Activated naive CD4-positive, alpha-beta T cell treated with anti-CD3 and anti-CD28 coated beads, Interleukin-2, amount 50 U/mL, for 24 hours (primary cell): ENCODE data around the gene RIPOR3.
"Not testable (repeated sequence)": the region's sequence is repeated elsewhere in the genome, so short reads cannot be mapped to it uniquely, and the experiment has no call there.

Experiments used
- H3K27ac Mint-ChIP-seq: one replicate; pipeline ENCODE4 v1.8.0; 2021; ENCODE audit warnings: mild to moderate bottlenecking, mixed read lengths
- H3K27me3 Mint-ChIP-seq: one replicate; pipeline ENCODE4 v1.8.0; 2021; ENCODE audit warnings: mixed read lengths
- H3K36me3 Mint-ChIP-seq: one replicate; pipeline ENCODE4 v1.8.0; 2021; ENCODE audit warnings: mixed read lengths
- H3K4me1 Mint-ChIP-seq: one replicate; pipeline ENCODE4 v1.8.0; 2021; ENCODE audit warnings: mixed read lengths
- H3K4me3 Mint-ChIP-seq: one replicate; pipeline ENCODE4 v1.8.0; 2021; ENCODE audit warnings: mild to moderate bottlenecking, mixed read lengths
- H3K9me3 Mint-ChIP-seq: one replicate; pipeline ENCODE4 v1.8.0; 2021; ENCODE audit warnings: mixed read lengths

RIPOR3 gene

DNA sequence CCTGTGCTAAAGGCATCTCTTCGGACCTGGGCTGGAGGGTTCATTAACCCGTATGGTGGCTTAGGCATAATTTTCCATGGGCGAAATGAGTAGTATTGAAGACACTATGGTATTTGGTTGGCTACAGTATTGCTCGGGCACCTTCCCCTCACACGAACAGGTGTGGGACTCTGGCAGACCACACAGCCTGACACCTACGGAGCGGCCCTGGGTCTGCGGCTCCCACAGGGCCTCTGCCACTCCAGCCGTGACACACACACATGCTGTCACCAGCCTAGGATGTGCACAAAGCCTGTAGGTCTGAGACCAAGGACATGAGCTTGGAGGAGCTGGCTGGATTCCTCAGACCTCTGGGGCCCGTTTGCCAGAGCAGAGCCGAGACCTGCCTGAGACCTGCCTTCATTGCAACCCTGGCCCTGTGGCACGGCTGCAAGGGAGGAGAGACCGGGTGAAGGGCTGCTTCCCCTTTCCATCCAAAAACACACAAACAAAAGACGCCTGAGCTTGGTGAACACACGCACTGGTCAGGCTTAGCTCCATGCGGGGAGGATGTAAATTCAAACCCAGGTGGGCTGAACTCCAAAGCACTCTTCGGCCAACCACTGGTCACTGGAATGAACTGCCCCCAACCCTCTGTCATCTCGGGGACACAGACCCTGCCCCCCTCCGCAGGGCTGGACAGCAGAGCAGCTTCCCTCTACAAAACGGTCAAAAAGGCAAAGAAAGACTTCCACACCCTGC lies 51.2 kb downstream of the RIPOR3 start:
- not testable (repeated sequence) for H3K4me3 Mint-ChIP-seq, H3K36me3 Mint-ChIP-seq, H3K4me1 Mint-ChIP-seq, H3K9me3 Mint-ChIP-seq, H3K27me3 Mint-ChIP-seq, H3K27ac Mint-ChIP-seq

DNA sequence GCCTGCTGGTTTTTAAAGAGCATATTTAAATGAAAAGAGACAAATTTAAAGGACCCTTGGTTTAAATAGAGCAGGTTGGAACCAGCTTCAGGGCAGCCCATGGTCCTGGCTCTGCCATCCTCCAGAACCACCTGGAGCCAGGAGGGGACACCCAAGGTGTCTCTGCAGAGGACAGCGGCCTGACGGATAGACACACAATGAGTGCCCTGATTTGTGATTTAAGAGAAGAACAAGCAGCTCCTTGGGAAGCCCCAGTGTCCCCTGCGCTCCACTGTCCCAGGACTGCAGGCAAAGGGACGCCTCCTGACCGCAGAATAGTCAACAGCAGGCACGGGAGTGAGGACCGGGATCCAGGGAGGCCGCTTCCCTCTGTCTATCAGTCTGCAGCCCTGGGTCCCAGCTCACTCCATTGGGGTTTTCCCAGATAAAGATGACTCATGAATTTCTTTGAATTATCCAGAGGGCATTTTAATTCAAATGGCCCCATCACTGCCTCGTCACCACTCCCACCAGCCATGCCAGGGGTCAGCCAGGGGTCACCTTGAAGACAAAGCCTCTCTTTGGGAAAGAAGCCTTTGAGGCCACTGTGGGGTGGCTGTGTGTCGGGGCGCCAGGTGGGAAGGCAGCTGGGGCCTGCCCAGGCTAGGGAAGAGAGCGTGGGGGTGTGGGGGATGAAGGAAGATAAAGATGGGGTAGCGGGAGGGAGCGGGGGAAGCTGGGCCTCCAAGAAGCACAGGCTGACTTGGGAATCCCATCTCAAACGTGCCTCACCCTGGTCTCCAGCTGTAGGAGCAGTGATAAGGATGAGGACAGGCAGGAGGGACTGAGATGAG lies 53.1 kb downstream of the RIPOR3 start:
- H3K4me3 Mint-ChIP-seq, H3K27me3 Mint-ChIP-seq, H3K36me3 Mint-ChIP-seq, H3K4me1 Mint-ChIP-seq, H3K9me3 Mint-ChIP-seq, H3K27ac Mint-ChIP-seq: not testable (repeated sequence)

DNA sequence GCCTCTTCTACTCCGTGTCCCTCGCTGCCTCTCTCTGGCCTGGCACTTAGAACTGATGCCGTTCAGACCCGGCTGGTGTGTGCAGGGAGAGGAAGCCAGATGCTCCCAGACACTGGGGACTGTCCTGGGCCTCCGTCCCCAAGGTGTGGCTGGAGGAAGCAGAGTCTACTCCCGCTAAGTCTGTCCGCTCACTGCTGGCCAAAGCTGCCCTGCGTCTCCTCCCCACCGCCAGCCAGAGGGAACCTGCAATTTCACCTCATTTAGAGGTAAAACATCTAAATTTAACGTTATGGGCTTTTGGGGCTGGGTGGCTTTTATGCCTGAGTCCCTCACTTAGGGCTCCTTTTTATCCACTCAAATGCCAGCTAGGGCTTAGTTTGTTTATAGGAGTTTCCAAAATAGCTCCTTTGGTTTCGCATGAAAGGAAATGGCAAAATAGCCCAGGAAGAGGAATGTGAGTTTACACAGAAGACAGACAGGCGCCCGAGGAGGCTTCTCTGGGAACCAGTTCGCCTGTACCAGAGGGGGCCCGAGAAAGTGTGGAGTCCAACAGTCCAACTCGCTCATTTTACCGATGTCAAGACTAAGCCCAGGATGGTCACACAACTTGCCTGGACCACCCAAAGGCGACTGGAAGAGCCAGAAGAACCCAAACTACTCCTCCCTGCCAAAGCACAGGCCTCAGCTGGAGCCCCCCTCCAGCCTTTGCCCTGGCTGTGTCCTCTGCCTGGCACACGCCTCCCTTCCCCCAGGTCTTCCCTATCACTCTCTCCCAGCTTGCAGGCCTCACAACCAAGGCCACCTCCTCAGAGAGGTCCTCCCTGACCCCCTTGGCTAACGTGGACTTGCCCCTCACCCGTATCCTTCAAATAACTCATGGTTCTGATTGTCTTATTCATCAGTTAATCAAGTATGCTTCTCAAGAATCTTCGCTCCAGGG lies 54.5 kb downstream of the RIPOR3 start:
- Mint-ChIP-seq H3K9me3 (no peaks in the 10 kb centered on the region), H3K36me3 (no peaks in the 10 kb centered on the region), H3K27me3 (no peaks in the 10 kb centered on the region), H3K4me1 (no peaks in the 10 kb centered on the region), H3K27ac (no peak overlapping the region), H3K4me3 (no peak overlapping the region)

GRCh38 chr20:50635676-50636600 lies 55.4 kb downstream of the RIPOR3 start:
- H3K27ac Mint-ChIP-seq, result no peak overlapping the region
- no peak overlapping the region for H3K4me3 Mint-ChIP-seq
- H3K27me3 Mint-ChIP-seq, result no peaks in the 10 kb centered on the region
- H3K36me3 Mint-ChIP-seq, result no peaks in the 10 kb centered on the region
- H3K9me3 Mint-ChIP-seq, result no peaks in the 10 kb centered on the region
- H3K4me1 Mint-ChIP-seq, result no peaks in the 10 kb centered on the region

DNA sequence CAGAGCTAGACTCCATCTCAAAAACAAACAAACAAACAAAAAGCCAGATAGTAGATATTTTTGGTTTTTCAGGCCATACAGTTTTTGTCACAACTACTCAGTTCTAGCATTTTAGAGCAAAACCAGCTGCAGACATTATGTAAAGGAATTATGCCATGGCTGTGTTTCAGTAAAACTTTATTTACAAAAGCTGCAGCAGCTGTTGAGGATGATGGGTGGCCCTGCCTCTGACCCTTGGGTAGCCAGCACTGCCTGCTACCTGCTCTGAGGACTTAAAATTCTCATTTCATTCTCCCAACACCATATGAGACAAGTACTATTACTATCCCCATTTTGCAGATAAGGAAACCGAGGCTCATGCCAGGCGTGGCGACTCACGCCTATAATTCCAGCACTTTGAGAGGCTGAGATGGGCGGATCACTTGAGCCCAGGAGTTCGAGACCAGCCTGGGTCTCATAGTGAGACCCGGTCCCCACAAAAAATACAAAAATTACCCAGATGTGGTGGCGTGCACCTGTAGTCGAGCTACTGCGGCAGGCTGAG lies 56.3 kb downstream of the RIPOR3 start:
- Mint-ChIP-seq H3K36me3 (no peaks in the 10 kb centered on the region), H3K4me1 (no peaks in the 10 kb centered on the region), H3K9me3 (no peaks in the 10 kb centered on the region), H3K27ac (no peak overlapping the region), H3K27me3 (no peaks in the 10 kb centered on the region), H3K4me3 (no peak overlapping the region)

DNA sequence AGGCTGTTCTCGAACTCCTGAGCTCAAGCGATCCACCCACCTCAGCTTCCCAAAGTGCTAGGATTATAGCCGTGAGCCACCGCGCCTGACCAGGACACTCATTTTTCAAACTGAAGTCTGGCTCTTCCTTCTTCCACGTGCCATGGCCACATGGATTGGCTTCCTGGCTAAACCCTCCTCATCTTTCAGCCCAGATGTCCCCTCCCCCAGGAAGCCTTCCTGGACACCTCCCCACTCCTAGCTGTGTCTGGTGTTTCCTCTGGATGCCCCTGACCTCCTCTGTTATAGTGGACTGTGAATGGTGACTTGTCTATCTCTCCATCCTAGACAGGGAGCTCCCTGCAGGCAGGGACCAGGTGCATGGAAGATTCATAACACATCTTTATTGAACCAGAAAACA lies 57.2 kb downstream of the RIPOR3 start:
- Mint-ChIP-seq H3K4me1 (no peaks in the 10 kb centered on the region), H3K27me3 (no peaks in the 10 kb centered on the region), H3K4me3 (no peak overlapping the region), H3K36me3 (no peaks in the 10 kb centered on the region), H3K27ac (no peak overlapping the region), H3K9me3 (no peaks in the 10 kb centered on the region)

- no peaks in the 10 kb centered on the region for H3K9me3 Mint-ChIP-seq
- H3K36me3 Mint-ChIP-seq, result no peaks in the 10 kb centered on the region
- H3K4me3 Mint-ChIP-seq, result no peak overlapping the region
- no peaks in the 10 kb centered on the region for H3K27me3 Mint-ChIP-seq
- H3K4me1 Mint-ChIP-seq, result no peaks in the 10 kb centered on the region
- no peak overlapping the region for H3K27ac Mint-ChIP-seq
Observed at GRCh38 chr20:50633361-50633760, 58.0 kb downstream of the RIPOR3 start.

GRCh38 chr20:50632701-50633100 lies 58.6 kb downstream of the RIPOR3 start:
- Mint-ChIP-seq H3K27me3 (no peaks in the 10 kb centered on the region), H3K36me3 (no peaks in the 10 kb centered on the region), H3K9me3 (no peaks in the 10 kb centered on the region)

GRCh38 chr20:50632236-50632635 lies 59.1 kb downstream of the RIPOR3 start:
- Mint-ChIP-seq H3K27ac (no peak overlapping the region), H3K27me3 (no peaks in the 10 kb centered on the region), H3K36me3 (no peaks in the 10 kb centered on the region), H3K4me3 (no peak overlapping the region), H3K4me1 (no peaks in the 10 kb centered on the region), H3K9me3 (no peaks in the 10 kb centered on the region)

More at GRCh38 chr20:50632701-50633100, 58.6 kb downstream of the RIPOR3 start:
- H3K27ac Mint-ChIP-seq, result no peak overlapping the region
- H3K4me1 Mint-ChIP-seq, result no peaks in the 10 kb centered on the region
- no peak overlapping the region for H3K4me3 Mint-ChIP-seq

DNA sequence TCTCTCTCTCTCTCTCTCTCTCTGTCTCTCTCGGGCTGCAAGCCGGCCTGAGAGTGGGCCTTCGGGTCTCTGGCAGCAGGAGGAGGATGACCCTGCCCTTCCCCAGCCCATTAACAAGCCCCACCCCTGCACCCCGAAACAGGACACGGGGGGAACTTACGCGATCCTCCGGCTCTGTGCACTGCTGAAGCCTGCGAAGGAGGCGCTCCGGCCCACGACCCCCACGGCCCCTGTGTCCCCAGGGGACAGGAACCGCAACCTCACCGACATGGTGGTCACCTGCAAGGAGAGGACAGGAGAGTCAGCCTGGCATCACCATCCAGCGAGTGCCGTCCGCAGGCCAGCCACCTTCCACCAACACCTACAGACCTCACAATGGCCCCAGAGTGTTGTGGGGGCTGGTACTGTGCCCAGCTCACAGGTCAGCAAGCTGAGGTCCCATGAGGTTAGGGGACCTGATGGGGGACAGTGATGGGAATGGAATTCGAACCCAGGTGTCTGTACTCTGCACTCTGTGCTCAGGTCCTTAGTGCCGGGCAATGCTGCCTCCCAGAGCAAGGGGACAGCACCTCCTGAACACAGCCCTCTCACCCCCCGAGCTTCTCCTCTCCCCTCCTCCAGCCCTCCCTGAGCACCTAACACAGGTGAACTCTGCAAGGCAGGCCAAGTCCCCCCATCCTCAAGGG lies 60.6 kb downstream of the RIPOR3 start:
- no peaks in the 10 kb centered on the region for H3K4me1 Mint-ChIP-seq
- H3K9me3 Mint-ChIP-seq, result no peaks in the 10 kb centered on the region
- H3K36me3 Mint-ChIP-seq, result no peaks in the 10 kb centered on the region
- H3K4me3 Mint-ChIP-seq, result no peak overlapping the region
- no peak overlapping the region for H3K27ac Mint-ChIP-seq
- no peaks in the 10 kb centered on the region for H3K27me3 Mint-ChIP-seq

DNA sequence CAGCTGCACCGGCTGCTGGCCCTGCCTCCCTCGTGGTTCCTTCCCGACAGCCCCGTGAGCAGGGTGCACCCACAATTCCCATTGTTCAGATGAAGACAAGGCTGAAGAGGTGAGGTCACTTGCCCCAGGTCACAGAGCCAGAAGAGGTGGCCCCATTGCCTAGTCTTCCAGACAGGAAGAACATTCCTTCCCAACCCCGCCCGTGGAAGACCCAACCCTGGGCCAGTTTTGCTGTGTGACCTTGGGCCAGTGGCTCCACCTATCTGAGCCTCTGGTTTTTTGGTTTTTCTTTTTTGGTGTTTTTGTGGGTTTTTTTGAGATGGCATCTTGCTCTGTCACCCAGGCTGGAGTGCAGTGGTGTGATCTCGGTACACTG lies 61.7 kb downstream of the RIPOR3 start:
- Mint-ChIP-seq H3K9me3 (no peaks in the 10 kb centered on the region), H3K36me3 (no peaks in the 10 kb centered on the region), H3K27ac (no peak overlapping the region), H3K4me1 (no peaks in the 10 kb centered on the region), H3K27me3 (no peaks in the 10 kb centered on the region), H3K4me3 (no peak overlapping the region)

GRCh38 chr20:50628853-50629669 lies 62.3 kb downstream of the RIPOR3 start:
- Mint-ChIP-seq H3K36me3 (no peaks in the 10 kb centered on the region), H3K27ac (no peak overlapping the region), H3K9me3 (no peaks in the 10 kb centered on the region), H3K4me1 (no peaks in the 10 kb centered on the region), H3K27me3 (no peaks in the 10 kb centered on the region), H3K4me3 (no peak overlapping the region)

DNA sequence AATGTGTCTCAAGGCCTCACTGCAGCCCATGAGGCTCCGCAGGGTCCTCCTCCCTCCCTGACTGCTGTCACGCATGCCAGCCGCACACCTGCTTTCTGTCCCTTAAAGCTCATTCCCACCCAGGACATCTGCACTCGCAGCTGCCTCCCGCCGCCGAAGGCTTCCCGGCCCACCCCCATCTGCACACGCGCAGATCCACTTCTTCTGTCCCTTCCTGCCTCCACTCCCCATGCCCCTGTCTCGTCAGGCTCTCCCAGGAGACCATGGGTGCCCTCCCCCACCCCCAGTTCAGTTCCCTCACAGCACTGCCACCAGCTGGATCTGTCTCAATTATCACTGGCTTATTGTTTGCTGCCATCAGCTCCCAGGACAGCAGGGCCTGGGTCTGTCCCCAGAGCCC lies 63.0 kb downstream of the RIPOR3 start:
- no peaks in the 10 kb centered on the region for H3K4me1 Mint-ChIP-seq
- no peak overlapping the region for H3K4me3 Mint-ChIP-seq
- no peaks in the 10 kb centered on the region for H3K9me3 Mint-ChIP-seq
- H3K27me3 Mint-ChIP-seq, result no peaks in the 10 kb centered on the region
- no peaks in the 10 kb centered on the region for H3K36me3 Mint-ChIP-seq
- H3K27ac Mint-ChIP-seq, result no peak overlapping the region
